SK-N-SH (cell line): Measurements from ENCODE around the gene RPA1. TPM values are rescaled to one million over a fixed set of nuclear protein-coding genes. Genes with fewer than 3 reads are reported as not detected.

Experiments
- CTCF ChIA-PET: fragments of 300-600, 350-600 bp; formaldehyde crosslinking; extraction: SDS; loops from one replicate; lab custom pipeline; 2021; lab: Yijun Ruan, JAX
- POLR2A ChIA-PET: fragments of 350-600 bp; sonication (Branson Sonifier 250); formaldehyde crosslinking; extraction: SDS; loops from one replicate; lab custom pipeline; 2020; ENCODE audit warnings: antibody characterized with exemption, inconsistent platforms; lab: Yijun Ruan, JAX
- DNase-seq: peaks from one replicate; pipeline ENCODE4 v3.0.0; 2012
- H2AFZ ChIP-seq: fragments of 200-600 bp; sonication (generic); 2 replicates; pipeline ENCODE4 v1.8.1; 2016; ENCODE audit warnings: antibody characterized with exemption, mild to moderate bottlenecking, low read depth
- H3F3A ChIP-seq: fragments of 200-600 bp; sonication (generic); replicated peaks from 2 replicates; pipeline ENCODE3; 2016; ENCODE audit warnings: antibody characterized with exemption, mild to moderate bottlenecking; ENCODE audit not compliant: insufficient read depth
- H3K27ac ChIP-seq, 2 experiments: fragments of 200-500 bp in 1 of 2; fragments of 200-600 bp in 1 of 2; sonication (Bioruptor generic) in 1 of 2; sonication (generic), shearing (Covaris generic) in 1 of 2; 2 replicates each; pipeline versions ENCODE4 v1.5.1 to v1.6.1; 2014 to 2016; ENCODE audit warnings: low read depth in 2 of 2, inconsistent platforms in 1 of 2, low read length in 1 of 2, mild to moderate bottlenecking in 1 of 2, mixed read lengths in 1 of 2
- H3K27me3 ChIP-seq: fragments of 200-600 bp; sonication (generic), shearing (Covaris generic); 2 replicates; pipeline ENCODE4 v1.6.1; 2016; ENCODE audit warnings: mixed run types; ENCODE audit not compliant: insufficient read depth
- H3K36me3 ChIP-seq, 2 experiments: fragments of 200-500 bp in 1 of 2; fragments of 200-600 bp in 1 of 2; sonication (Bioruptor generic) in 1 of 2; sonication (generic) in 1 of 2; replicated peaks in 1 of 2; 2 replicates each; pipeline versions ENCODE3 to v1.5.1; 2014 to 2016; ENCODE audit warnings: low read length in 1 of 2, mild to moderate bottlenecking in 1 of 2; ENCODE audit not compliant: insufficient read depth in 2 of 2, control insufficient read depth in 1 of 2
- H3K4me1 ChIP-seq, 2 experiments: fragments of 200-500 bp in 1 of 2; fragments of 200-600 bp in 1 of 2; sonication (Bioruptor generic) in 1 of 2; sonication (generic), shearing (Covaris generic) in 1 of 2; 2 replicates each; pipeline versions ENCODE4 v1.5.1 to v1.6.1; 2014 to 2016; ENCODE audit warnings: low read depth in 1 of 2, low read length in 1 of 2, mixed run types in 1 of 2; ENCODE audit not compliant: insufficient read depth in 2 of 2, control insufficient read depth in 1 of 2
- H3K4me2 ChIP-seq: fragments of 200-600 bp; sonication (generic), shearing (Covaris generic); 2 replicates; pipeline ENCODE4 v1.6.1; 2017; ENCODE audit warnings: mixed run types
- H3K4me3 ChIP-seq, 2 experiments: fragments of 200-500 bp in 1 of 2; fragments of 200-600 bp in 1 of 2; sonication (Bioruptor generic) in 1 of 2; sonication (generic), shearing (Covaris generic) in 1 of 2; 2 replicates each; pipeline versions ENCODE4 v1.5.1 to v1.8.1; 2014 to 2016; ENCODE audit warnings: low read depth in 2 of 2, inconsistent platforms in 1 of 2, low read length in 1 of 2, mild to moderate bottlenecking in 1 of 2, mixed read lengths in 1 of 2, moderate library complexity in 1 of 2
- H3K79me2 ChIP-seq: fragments of 200-600 bp; sonication (generic); 2 replicates; pipeline ENCODE4 v1.8.1; 2017; ENCODE audit warnings: mild to moderate bottlenecking; ENCODE audit not compliant: insufficient read depth
- H3K9ac ChIP-seq: fragments of 200-600 bp; sonication (generic); 2 replicates; pipeline ENCODE4 v1.6.1; 2017; ENCODE audit warnings: mixed run types
- H3K9me2 ChIP-seq: fragments of 200-600 bp; sonication (generic); 2 replicates; pipeline ENCODE4 v1.6.1; 2017; ENCODE audit warnings: mixed run types
- H3K9me3 ChIP-seq: fragments of 200-600 bp; sonication (generic); 2 replicates; pipeline ENCODE4 v1.6.1; 2017; ENCODE audit warnings: mixed run types, mild to moderate bottlenecking, moderate library complexity
- H4K20me1 ChIP-seq: fragments of 200-600 bp; sonication (generic); 2 replicates; pipeline ENCODE4 v1.6.1; 2017; ENCODE audit warnings: mild to moderate bottlenecking, mixed run types; ENCODE audit not compliant: insufficient read depth
- CHD2 ChIP-seq: fragments of 150-350 bp; IDR thresholded peaks from 2 replicates; pipeline ENCODE4 v1.6.1; 2018; ENCODE audit warnings: low read length; ENCODE audit not compliant: partially characterized antibody
- CTCF ChIP-seq: fragments of 200-600 bp; sonication (generic); IDR thresholded peaks from 2 replicates; pipeline ENCODE4 v1.6.1; 2017; ENCODE audit warnings: antibody characterized with exemption, mild to moderate bottlenecking, moderate library complexity
- FOXJ3 ChIP-seq: sonication (generic); formaldehyde crosslinking; IDR thresholded peaks from 2 replicates; pipeline ENCODE4 v1.5.1; 2020; ENCODE audit warnings: mild to moderate bottlenecking, missing genetic modification reagents
- FOXM1 ChIP-seq: IDR thresholded peaks from 2 replicates; pipeline ENCODE4 v1.4.0; 2012; ENCODE audit warnings: low read depth, mild to moderate bottlenecking
- GABPA ChIP-seq: IDR thresholded peaks from 2 replicates; pipeline ENCODE4 v1.4.0; 2012; ENCODE audit warnings: low read depth, mild to moderate bottlenecking
- GATA2 ChIP-seq: sonication (generic); formaldehyde crosslinking; IDR thresholded peaks from 2 replicates; pipeline ENCODE4 v1.5.0; 2020; ENCODE audit warnings: mild to moderate bottlenecking, missing genetic modification reagents
- MEF2A ChIP-seq: IDR thresholded peaks from 2 replicates; pipeline ENCODE4 v1.4.0; 2012; ENCODE audit warnings: low read depth, borderline replicate concordance
- NFIC ChIP-seq: IDR thresholded peaks from 2 replicates; pipeline ENCODE4 v1.4.0; 2012; ENCODE audit warnings: borderline replicate concordance
- NRF1 ChIP-seq: IDR thresholded peaks from 2 replicates; pipeline ENCODE4 v1.6.1; 2012; ENCODE audit warnings: low read depth, mild to moderate bottlenecking, low read length
- RFX5 ChIP-seq: IDR thresholded peaks from 2 replicates; pipeline ENCODE4 v1.6.1; 2012; ENCODE audit warnings: mild to moderate bottlenecking, improper control_type of control experiment, low read length
- RXRA ChIP-seq: IDR thresholded peaks from 2 replicates; pipeline ENCODE4 v1.4.0; 2012; ENCODE audit warnings: low read depth, mild to moderate bottlenecking, borderline replicate concordance
- SIN3A ChIP-seq: IDR thresholded peaks from 2 replicates; pipeline ENCODE4 v1.6.1; 2012; ENCODE audit warnings: low read depth, mild to moderate bottlenecking, low read length, moderate library complexity, borderline replicate concordance
- TAF1 ChIP-seq: IDR thresholded peaks from 2 replicates; pipeline ENCODE4 v1.6.1; 2012; ENCODE audit warnings: low read depth, mild to moderate bottlenecking, low read length, moderate library complexity, borderline replicate concordance
- TCF12 ChIP-seq: IDR thresholded peaks from 2 replicates; pipeline ENCODE4 v1.4.0; 2012
- ZBTB33 ChIP-seq: IDR thresholded peaks from 2 replicates; pipeline ENCODE4 v1.4.0; 2012; ENCODE audit warnings: low read depth, borderline replicate concordance
- WGBS: methylation state at CpG from one replicate; pipeline ENCODE4 v1.1.6; 2017; ENCODE audit warnings: low lambda C conversion rate; 5-methylcytosine and 5-hydroxymethylcytosine counted together
- polyA plus RNA-seq, 3 experiments: library from polyadenylated mRNA; depleted of rRNA; stranded (reverse); fragments of >200 nt; gene quantifications; 2 replicates each; pipeline ENCODE4 v1.2.3, GENCODE V29; 2012
- TF ChIP-seq, protein P1 (sequence below): fragments of 150-350 bp; IDR thresholded peaks from 2 replicates; pipeline ENCODE4 v1.6.1; 2017; ENCODE audit warnings: antibody characterized with exemption, low read length, low read depth, borderline replicate concordance
- TF ChIP-seq, protein P2 (sequence below): IDR thresholded peaks from 2 replicates; pipeline ENCODE4; 2012

RPA1 gene
- polyA plus RNA-seq, 1 of the 3 experiments (the other 2 are of a cell fraction) = 47.2 TPM

DNA sequence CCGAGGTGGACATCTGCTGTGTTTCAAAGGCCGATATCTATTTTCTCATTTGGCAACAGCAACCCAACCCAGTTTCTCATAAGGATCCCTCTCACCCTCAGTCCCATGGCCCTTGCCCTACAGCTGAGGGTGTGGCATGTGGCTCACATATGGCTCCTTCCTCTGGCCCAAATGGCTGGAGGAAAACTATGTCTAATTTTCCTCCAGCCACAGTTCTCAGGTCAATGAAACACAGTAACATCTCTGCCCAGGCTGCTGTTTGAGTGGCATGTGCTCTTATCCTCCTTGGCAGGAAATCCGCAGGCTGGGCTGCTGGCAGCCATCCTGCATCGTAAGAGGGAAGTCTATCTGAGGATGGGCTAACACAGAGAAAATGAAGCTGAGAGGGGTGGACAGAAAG is 43.9 kb upstream of the RPA1 start (continued):
- TF ChIP-seq, protein P1, sequence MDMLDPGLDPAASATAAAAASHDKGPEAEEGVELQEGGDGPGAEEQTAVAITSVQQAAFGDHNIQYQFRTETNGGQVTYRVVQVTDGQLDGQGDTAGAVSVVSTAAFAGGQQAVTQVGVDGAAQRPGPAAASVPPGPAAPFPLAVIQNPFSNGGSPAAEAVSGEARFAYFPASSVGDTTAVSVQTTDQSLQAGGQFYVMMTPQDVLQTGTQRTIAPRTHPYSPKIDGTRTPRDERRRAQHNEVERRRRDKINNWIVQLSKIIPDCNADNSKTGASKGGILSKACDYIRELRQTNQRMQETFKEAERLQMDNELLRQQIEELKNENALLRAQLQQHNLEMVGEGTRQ = no peak

DNA sequence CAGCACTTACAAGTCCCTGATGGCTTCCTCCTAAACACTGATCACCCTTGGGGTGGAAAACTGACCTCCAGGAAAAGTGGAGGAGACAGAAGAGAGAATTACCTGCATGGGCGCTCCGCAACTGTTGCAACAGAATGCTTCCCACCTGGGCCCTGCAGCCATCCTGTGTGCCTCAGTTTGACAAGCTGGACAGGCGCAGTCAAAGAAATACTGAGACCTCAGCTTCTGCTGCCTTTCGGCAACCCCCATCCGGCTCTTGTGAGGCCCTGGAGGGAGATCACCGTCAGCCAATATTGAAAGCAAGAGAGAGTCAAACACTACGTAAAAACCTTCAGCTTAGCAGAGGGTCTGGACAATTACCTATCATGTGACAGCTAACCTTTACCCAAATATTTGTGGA is 43.1 kb upstream of the RPA1 start:
- POLR2A ChIA-PET = no interaction called here
- H2AFZ ChIP-seq = no peak overlapping the region
- peaks cover 12 to 22% of the 10 kb centered on the region in 2 experiments for H3K4me1 ChIP-seq
- 0 out of 2 replicates have a peak overlapping the region, but pooled peaks have one; percentile 46 for H3K9ac ChIP-seq
- no peaks in the 10 kb centered on the region for H4K20me1 ChIP-seq
- H3K27ac ChIP-seq = peak overlapping the region; percentile 72 to 93; a peak in 3 of 4 replicates
- H3F3A ChIP-seq = peaks cover 26% of the 10 kb centered on the region
- WGBS = 93% methylated on average over 7 of the region's 7 CpGs
- no peaks in the 10 kb centered on the region for H3K27me3 ChIP-seq
- DNase-seq = no peak
- no peaks in the 10 kb centered on the region for H3K9me3 ChIP-seq
- peaks cover 9 to 15% of the 10 kb centered on the region in 2 experiments for H3K36me3 ChIP-seq
- TF ChIP-seq ZBTB33 = no peak
- no peak for TF ChIP-seq RXRA
- TF ChIP-seq TCF12 = no peak
- TF ChIP-seq NRF1 = no peak
- TF ChIP-seq, protein P2, sequence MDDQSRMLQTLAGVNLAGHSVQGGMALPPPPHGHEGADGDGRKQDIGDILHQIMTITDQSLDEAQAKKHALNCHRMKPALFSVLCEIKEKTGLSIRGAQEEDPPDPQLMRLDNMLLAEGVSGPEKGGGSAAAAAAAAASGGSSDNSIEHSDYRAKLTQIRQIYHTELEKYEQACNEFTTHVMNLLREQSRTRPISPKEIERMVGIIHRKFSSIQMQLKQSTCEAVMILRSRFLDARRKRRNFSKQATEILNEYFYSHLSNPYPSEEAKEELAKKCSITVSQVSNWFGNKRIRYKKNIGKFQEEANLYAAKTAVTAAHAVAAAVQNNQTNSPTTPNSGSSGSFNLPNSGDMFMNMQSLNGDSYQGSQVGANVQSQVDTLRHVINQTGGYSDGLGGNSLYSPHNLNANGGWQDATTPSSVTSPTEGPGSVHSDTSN = no peak
- no peak for TF ChIP-seq GABPA
- no peak for TF ChIP-seq CHD2
- no peak for TF ChIP-seq FOXJ3 (CRISPR knock-in tag)
- TF ChIP-seq, all 33 proteins: peak for 0
- Histone ChIP-seq H3K9me2 (no peaks in the 10 kb centered on the region), H3K79me2 (peaks cover 24% of the 10 kb centered on the region; the same call in 1 of the 2 replicates), H3K4me2 (peak overlapping the region; percentile 71; the same call in 1 of the 2 replicates), H3K4me3 (no peak overlapping the region)
- CTCF ChIA-PET = interaction anchor here (7.9 kb wide), 1 partner anchor 68 kb away, joined by 112 read pairs; no protein-coding TSS in a partner anchor

- H3K4me1 ChIP-seq = peaks cover 16 to 22% of the 10 kb centered on the region in 2 experiments
- H3K9me3 ChIP-seq = no peaks in the 10 kb centered on the region
- peak overlapping the region; percentile 39; the same call in 1 of the 2 replicates for H2AFZ ChIP-seq
- POLR2A ChIA-PET = no interaction called here
- 49% methylated on average over 16 of the region's 16 CpGs for WGBS
- no peak overlapping the region for H3K4me3 ChIP-seq
- H3K9me2 ChIP-seq = no peaks in the 10 kb centered on the region
- peaks cover 24% of the 10 kb centered on the region; the same call in 1 of the 2 replicates for H3K79me2 ChIP-seq
- no peaks in the 10 kb centered on the region for H3K27me3 ChIP-seq
- DNase-seq = peak; percentile 52
- peaks cover 6 to 13% of the 10 kb centered on the region in 2 experiments for H3K36me3 ChIP-seq
- H3K4me2 ChIP-seq = peak overlapping the region; percentile 71
- no peaks in the 10 kb centered on the region for H4K20me1 ChIP-seq
- CTCF ChIA-PET = interaction anchor here (7.9 kb wide), 1 partner anchor 69 kb away, joined by 112 read pairs; no protein-coding TSS in a partner anchor
- peaks cover 26% of the 10 kb centered on the region for H3F3A ChIP-seq
- peak overlapping the region; percentile 72 to 93 for H3K27ac ChIP-seq
- H3K9ac ChIP-seq = peak overlapping the region; percentile 47; the same call in 1 of the 2 replicates
- TF ChIP-seq, protein P2 = peak; percentile 98
- TF ChIP-seq SIN3A (peak; percentile 59; the same call in 1 of the 2 replicates), MEF2A (no peak), RXRA (peak; percentile 67; the same call in 1 of the 2 replicates), RFX5 (no peak), TAF1 (0 out of 2 replicates have a peak, but pooled peaks have one; percentile 36), GATA2 (no peak), CTCF (no peak), FOXM1 (no peak), NFIC (0 out of 2 replicates have a peak, but pooled peaks have one; percentile 56)
Observed at GRCh38 chr17:1787301-1787902, 42.4 kb upstream of the RPA1 start.
